Measurements from ENCODE around the gene ANKRD53.

- no peak for TF ChIP-seq RAD21 (conservative IDR thresholded peaks at IDR 0.05)
- no peak for TF ChIP-seq CTCF (IDR thresholded peaks at IDR 0.05; ENCODE audit: poor library complexity, severe bottlenecking)
- no peak for TF ChIP-seq POLR2AphosphoS5 (IDR thresholded peaks at IDR 0.05)
- no peak for TF ChIP-seq REST (IDR thresholded peaks at IDR 0.05; ENCODE audit: borderline replicate concordance)
- TF ChIP-seq TAF1 (IDR thresholded peaks at IDR 0.05; ENCODE audit: low read depth), result no peak
- TF ChIP-seq SMC3 (conservative IDR thresholded peaks at IDR 0.05; ENCODE audit: poor library complexity), result no peak
- TF ChIP-seq MXI1 (conservative IDR thresholded peaks at IDR 0.05; ENCODE audit: poor library complexity, severe bottlenecking), result no peak
- no peak for TF ChIP-seq EZH2 (IDR thresholded peaks at IDR 0.05; ENCODE audit: borderline replicate concordance, insufficient read depth, low read length, poor library complexity, severe bottlenecking)
- TF ChIP-seq EP300 (conservative IDR thresholded peaks at IDR 0.05; ENCODE audit: poor library complexity, severe bottlenecking), result no peak
Observed at GRCh38 chr2:70999362-70999761, 20.9 kb downstream of the ANKRD53 start.

Data from neural cell (in vitro differentiated cells).